NCI-H1048 (cell line): Measurements from ENCODE around the gene ARHGEF7.
"Not testable (repeated sequence)": the region's sequence is repeated elsewhere in the genome, so short reads cannot be mapped to it uniquely, and the experiment has no call there.

Experiments used
- DNase-seq: peaks from one replicate; lab custom pipeline; 2025; lab: John Stamatoyannopoulos, UW

The ARHGEF7 gene

GRCh38 chr13:111115061-111115964, at the start of gene ARHGEF7:
Gene ARHGEF7 (plus strand): TSS chr13:111115310. CDS start chr13:111115527, 217 bp downstream.
- DNase-seq = no peak

- no peak for DNase-seq
These were observed 49.4 kb upstream of the ARHGEF7 start for GRCh38 chr13:111065698-111066097.

GRCh38 chr13:111066544-111066943, 48.6 kb upstream of the ARHGEF7 start:
- no peak for DNase-seq

GRCh38 chr13:111068009-111068350, 47.1 kb upstream of the ARHGEF7 start:
- DNase-seq = no peak

GRCh38 chr13:111071120-111071519, 44.0 kb upstream of the ARHGEF7 start:
- DNase-seq = not testable (repeated sequence)

- not testable (repeated sequence) for DNase-seq
These were observed 43.6 kb upstream of the ARHGEF7 start for GRCh38 chr13:111071526-111071925.

GRCh38 chr13:111074826-111075225, 40.3 kb upstream of the ARHGEF7 start:
- DNase-seq = no peak

GRCh38 chr13:111076155-111077013, 38.7 kb upstream of the ARHGEF7 start:
- DNase-seq = no peak

GRCh38 chr13:111079375-111079774, 35.7 kb upstream of the ARHGEF7 start:
- DNase-seq = no peak

GRCh38 chr13:111080642-111081041, 34.5 kb upstream of the ARHGEF7 start:
- DNase-seq = no peak

GRCh38 chr13:111082240-111082639, 32.9 kb upstream of the ARHGEF7 start:
- DNase-seq = no peak

- DNase-seq = not testable (repeated sequence)
These were observed 32.3 kb upstream of the ARHGEF7 start for GRCh38 chr13:111082769-111083168.

GRCh38 chr13:111083693-111084092, 31.4 kb upstream of the ARHGEF7 start:
- not testable (repeated sequence) for DNase-seq

GRCh38 chr13:111090169-111090568, 24.9 kb upstream of the ARHGEF7 start:
- DNase-seq = no peak

GRCh38 chr13:111092685-111093084, 22.4 kb upstream of the ARHGEF7 start:
- no peak for DNase-seq

GRCh38 chr13:111093136-111093535, 22.0 kb upstream of the ARHGEF7 start:
- no peak for DNase-seq

GRCh38 chr13:111093634-111094033, 21.5 kb upstream of the ARHGEF7 start:
- no peak for DNase-seq

GRCh38 chr13:111095031-111095840, 19.9 kb upstream of the ARHGEF7 start:
- DNase-seq = no peak

GRCh38 chr13:111095911-111096501, 19.1 kb upstream of the ARHGEF7 start:
- DNase-seq = no peak

GRCh38 chr13:111099290-111099689, 15.8 kb upstream of the ARHGEF7 start:
- no peak for DNase-seq

- no peak for DNase-seq
These were observed 5.1 kb upstream of the ARHGEF7 start for GRCh38 chr13:111110054-111110453.
